ENCODE data around the gene AACS.
"Not testable (repeated sequence)": the region's sequence is repeated elsewhere in the genome, so short reads cannot be mapped to it uniquely, and the experiment has no call there.

Gene AACS

DNA sequence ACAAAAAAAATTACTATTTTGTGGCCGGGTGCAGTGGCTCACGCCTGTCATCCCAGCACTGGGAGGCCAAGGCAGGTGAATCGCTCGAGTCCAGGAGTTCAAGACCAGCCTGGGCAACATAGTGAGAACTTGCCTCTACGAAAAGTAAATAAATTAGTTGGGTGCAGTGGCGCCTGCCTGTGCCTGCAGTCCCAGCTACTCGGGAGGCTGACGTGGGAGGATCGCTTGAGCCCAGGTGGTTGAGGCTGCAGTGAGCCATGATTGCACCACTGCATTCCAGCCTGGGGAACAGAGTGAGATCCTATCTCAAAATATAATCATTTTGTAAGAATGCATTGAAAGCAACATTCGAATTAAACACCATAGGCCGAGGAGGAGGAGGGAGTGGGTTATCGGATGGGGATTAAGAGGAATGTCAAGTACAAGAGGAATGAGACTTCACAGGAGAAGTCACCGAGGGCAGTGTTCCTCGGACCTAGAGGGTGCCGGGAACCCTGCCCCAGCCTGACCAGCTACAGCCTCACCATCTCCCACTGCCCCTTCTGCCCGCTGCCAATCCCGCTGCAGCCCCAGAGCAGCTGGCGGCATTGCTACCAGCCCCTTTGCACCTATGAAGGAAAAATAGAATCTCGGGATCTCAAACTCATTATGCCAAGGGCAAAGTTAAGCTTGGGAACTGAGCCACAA lies 32.6 kb upstream of the AACS start:
- Histone ChIP-seq H3K4me1 (ENCODE audit: control insufficient read depth, insufficient read depth, low read length) (no peaks in the 10 kb centered on the region), H3K36me3 (ENCODE audit: control insufficient read depth, insufficient read depth, low read length) (no peaks in the 10 kb centered on the region), H3K27ac (ENCODE audit: low read depth, low read length) (no peak overlapping the region), H3K27me3 (ENCODE audit: control insufficient read depth, insufficient read depth, low read length) (no peaks in the 10 kb centered on the region), H3K9ac (ENCODE audit: low read length) (no peak overlapping the region), H3K4me3 (ENCODE audit: low read length) (no peak overlapping the region)

DNA sequence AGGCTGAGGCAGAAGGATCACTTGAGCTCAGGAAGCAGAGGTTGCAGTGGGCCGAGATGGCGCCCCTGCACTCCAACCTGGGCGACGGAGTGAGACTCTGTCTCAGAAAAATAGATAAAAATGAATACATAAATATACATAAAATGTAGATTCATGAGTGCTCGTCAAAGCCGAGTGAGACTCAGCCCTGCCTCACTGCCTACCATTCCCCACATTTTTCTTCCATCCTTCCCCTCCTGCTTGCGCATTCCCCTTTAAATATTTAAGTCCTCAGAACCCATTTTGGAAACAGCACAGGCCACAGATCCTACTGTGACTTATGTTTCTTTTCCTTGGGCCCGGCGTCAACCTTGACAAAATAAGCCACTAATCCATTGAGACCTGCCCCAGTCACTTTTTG lies 31.9 kb upstream of the AACS start:
- H3K27ac ChIP-seq (ENCODE audit: low read depth, low read length): no peak overlapping the region

DNA sequence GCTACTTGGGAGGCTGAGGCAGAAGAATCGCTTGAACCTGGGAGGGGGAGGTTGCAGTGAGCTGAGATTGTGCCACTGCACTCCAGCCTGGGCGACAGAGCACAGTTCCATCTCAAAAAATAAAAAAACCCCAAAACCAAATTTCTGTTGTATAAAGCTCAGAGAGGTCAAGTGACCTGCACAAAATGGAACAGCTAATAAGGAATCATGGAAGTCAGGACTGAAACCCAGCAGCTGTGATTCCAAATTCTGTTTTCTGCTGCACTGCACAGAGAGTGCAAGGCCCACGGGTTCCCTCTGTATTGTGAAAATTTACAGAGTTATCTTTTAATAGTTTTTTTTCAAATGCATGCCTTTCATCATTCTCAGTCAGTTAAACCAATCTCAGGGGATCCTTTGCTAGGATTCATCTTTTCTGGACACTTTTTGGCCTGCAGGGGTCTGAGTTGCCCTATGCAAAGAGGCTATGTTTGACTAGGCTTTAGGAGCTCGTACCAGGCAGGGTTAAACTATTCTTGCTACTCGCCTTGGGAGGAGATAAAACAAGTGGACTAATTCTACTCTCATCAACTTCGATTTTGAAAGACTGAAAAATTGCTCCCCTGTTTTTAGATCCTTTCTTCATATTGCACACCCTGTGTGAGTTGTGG lies 26.1 kb upstream of the AACS start:
- no peak overlapping the region for H3K4me3 ChIP-seq (ENCODE audit: low read length)
- no peak overlapping the region for H3K9ac ChIP-seq (ENCODE audit: low read length)
- no peaks in the 10 kb centered on the region for H3K4me1 ChIP-seq (ENCODE audit: control insufficient read depth, insufficient read depth, low read length)
- H3K27me3 ChIP-seq (ENCODE audit: control insufficient read depth, insufficient read depth, low read length): no peaks in the 10 kb centered on the region
- H3K27ac ChIP-seq (ENCODE audit: low read depth, low read length): no peak overlapping the region
- H3K36me3 ChIP-seq (ENCODE audit: control insufficient read depth, insufficient read depth, low read length): no peaks in the 10 kb centered on the region

More for the DNA sequence above, 31.9 kb upstream of the AACS start:
- no peaks in the 10 kb centered on the region for H3K27me3 ChIP-seq (ENCODE audit: control insufficient read depth, insufficient read depth, low read length)
- H3K4me3 ChIP-seq (ENCODE audit: low read length): no peak overlapping the region
- H3K9ac ChIP-seq (ENCODE audit: low read length): no peak overlapping the region
- H3K36me3 ChIP-seq (ENCODE audit: control insufficient read depth, insufficient read depth, low read length): no peaks in the 10 kb centered on the region
- no peaks in the 10 kb centered on the region for H3K4me1 ChIP-seq (ENCODE audit: control insufficient read depth, insufficient read depth, low read length)

DNA sequence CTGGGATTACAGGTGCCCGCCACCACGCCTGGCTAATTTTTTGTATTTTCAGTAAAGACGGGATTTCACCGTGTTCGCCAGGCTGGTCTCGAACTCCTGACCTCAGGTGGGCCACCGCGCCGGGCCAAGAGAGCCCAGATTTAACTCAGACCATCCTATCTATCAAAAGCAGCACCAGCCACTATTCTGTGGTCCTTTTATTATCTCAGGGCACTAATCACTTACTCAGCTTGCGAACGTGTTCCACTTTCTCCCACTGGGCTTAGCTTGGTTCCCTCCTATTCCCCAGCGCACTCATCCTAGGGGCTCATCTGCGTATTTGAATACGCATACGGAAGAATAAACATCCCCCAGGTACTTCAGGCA lies 16.2 kb upstream of the AACS start:
- Histone ChIP-seq H3K27ac (ENCODE audit: low read depth, low read length) (no peak overlapping the region), H3K27me3 (ENCODE audit: control insufficient read depth, insufficient read depth, low read length) (no peaks in the 10 kb centered on the region), H3K4me1 (ENCODE audit: control insufficient read depth, insufficient read depth, low read length) (no peaks in the 10 kb centered on the region), H3K9ac (ENCODE audit: low read length) (no peak overlapping the region), H3K36me3 (ENCODE audit: control insufficient read depth, insufficient read depth, low read length) (no peaks in the 10 kb centered on the region), H3K4me3 (ENCODE audit: low read length) (peak overlapping the region; percentile 73)

DNA sequence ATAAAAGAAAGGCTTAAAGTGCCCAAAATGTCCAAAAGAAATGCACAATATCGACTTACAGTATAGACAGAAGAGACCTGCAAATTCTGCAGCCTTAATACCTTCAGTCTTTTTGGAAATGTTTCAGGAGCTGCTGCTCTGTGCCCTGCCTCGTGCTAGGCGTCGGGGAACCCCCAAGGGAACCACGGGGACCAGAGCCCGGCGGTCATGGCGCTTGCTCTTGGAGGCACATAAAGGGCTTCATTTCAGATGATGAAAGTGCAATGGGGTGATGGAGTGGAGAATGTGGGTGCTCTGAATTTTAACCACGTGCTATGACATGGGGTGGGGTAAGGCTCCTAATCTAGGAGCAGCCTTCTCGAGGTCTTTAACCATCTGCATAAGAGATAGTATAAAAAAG lies 14.8 kb upstream of the AACS start:
- H3K27me3 ChIP-seq (ENCODE audit: control insufficient read depth, insufficient read depth, low read length): no peaks in the 10 kb centered on the region
- no peak overlapping the region for H3K27ac ChIP-seq (ENCODE audit: low read depth, low read length)
- no peaks in the 10 kb centered on the region for H3K4me1 ChIP-seq (ENCODE audit: control insufficient read depth, insufficient read depth, low read length)
- no peak overlapping the region for H3K4me3 ChIP-seq (ENCODE audit: low read length)
- no peaks in the 10 kb centered on the region for H3K36me3 ChIP-seq (ENCODE audit: control insufficient read depth, insufficient read depth, low read length)
- H3K9ac ChIP-seq (ENCODE audit: low read length): no peak overlapping the region

DNA sequence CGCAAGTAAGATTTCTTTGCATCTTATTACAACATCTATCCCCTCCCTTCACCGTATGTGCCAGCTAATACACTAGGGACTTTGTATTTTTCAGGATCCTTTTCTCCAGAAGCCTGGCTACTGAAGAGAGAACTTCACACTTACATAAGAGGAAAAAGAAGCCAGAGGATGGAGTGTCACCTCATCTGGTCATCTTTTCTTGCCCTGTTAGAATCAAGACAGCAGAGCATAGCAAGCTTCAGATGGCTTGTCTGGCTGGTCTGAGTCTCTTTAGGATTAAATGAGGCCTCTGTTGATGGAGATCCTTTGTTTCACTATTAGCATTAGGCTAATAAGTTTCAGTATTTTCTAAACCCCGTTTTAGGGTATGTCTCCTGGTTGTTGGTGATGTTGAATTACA lies 14.4 kb upstream of the AACS start:
- no peaks in the 10 kb centered on the region for H3K4me1 ChIP-seq (ENCODE audit: control insufficient read depth, insufficient read depth, low read length)
- no peak overlapping the region for H3K27ac ChIP-seq (ENCODE audit: low read depth, low read length)
- H3K4me3 ChIP-seq (ENCODE audit: low read length): no peak overlapping the region
- no peaks in the 10 kb centered on the region for H3K36me3 ChIP-seq (ENCODE audit: control insufficient read depth, insufficient read depth, low read length)
- no peak overlapping the region for H3K9ac ChIP-seq (ENCODE audit: low read length)
- H3K27me3 ChIP-seq (ENCODE audit: control insufficient read depth, insufficient read depth, low read length): no peaks in the 10 kb centered on the region

DNA sequence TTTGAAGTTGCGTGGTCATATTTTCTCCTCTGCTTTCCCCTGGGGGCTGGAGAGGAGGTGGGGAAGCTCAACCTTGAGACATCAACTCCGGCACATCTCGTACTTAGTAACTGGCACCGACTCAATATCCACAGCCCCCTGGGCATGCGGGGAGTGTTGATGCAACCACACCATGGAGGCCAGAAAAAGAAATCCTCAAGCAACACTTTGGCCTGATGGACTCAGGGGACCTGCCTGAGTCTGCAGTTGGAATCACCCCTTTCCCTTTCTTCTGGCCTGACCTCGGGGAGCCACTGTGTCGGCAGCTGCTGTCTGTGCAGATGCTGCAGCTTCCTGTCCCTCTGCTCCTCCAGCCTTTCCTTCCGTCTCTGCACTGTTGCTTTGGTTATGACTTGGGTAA lies 11.4 kb upstream of the AACS start:
- Histone ChIP-seq H3K36me3 (ENCODE audit: control insufficient read depth, insufficient read depth, low read length) (no peaks in the 10 kb centered on the region), H3K4me1 (ENCODE audit: control insufficient read depth, insufficient read depth, low read length) (no peaks in the 10 kb centered on the region), H3K27ac (ENCODE audit: low read depth, low read length) (no peak overlapping the region), H3K4me3 (ENCODE audit: low read length) (no peak overlapping the region), H3K9ac (ENCODE audit: low read length) (no peak overlapping the region), H3K27me3 (ENCODE audit: control insufficient read depth, insufficient read depth, low read length) (no peaks in the 10 kb centered on the region)

DNA sequence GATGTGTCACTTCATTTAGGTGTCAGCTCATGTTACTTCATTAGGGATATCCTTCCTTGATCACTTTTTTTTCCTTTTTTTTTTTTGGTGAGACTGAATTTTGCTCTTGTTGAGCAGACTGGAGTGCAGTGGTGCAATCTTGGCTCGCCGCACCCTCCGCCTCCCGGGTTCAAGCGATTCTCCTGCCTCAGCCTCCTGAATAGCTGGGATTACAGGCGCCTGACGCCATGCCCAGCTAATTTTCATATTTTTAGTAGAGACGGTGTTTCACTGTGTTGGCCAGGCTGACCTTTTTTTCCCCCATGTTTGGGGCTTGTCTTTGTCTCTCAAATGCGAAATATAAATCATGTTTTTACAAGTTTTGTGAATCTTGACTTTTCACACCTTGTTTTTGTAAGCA lies 9.6 kb upstream of the AACS start:
- H3K4me3 ChIP-seq (ENCODE audit: low read length): no peak overlapping the region
- H3K27me3 ChIP-seq (ENCODE audit: control insufficient read depth, insufficient read depth, low read length): no peaks in the 10 kb centered on the region
- no peaks in the 10 kb centered on the region for H3K4me1 ChIP-seq (ENCODE audit: control insufficient read depth, insufficient read depth, low read length)
- H3K27ac ChIP-seq (ENCODE audit: low read depth, low read length): no peak overlapping the region
- no peaks in the 10 kb centered on the region for H3K36me3 ChIP-seq (ENCODE audit: control insufficient read depth, insufficient read depth, low read length)
- no peak overlapping the region for H3K9ac ChIP-seq (ENCODE audit: low read length)

DNA sequence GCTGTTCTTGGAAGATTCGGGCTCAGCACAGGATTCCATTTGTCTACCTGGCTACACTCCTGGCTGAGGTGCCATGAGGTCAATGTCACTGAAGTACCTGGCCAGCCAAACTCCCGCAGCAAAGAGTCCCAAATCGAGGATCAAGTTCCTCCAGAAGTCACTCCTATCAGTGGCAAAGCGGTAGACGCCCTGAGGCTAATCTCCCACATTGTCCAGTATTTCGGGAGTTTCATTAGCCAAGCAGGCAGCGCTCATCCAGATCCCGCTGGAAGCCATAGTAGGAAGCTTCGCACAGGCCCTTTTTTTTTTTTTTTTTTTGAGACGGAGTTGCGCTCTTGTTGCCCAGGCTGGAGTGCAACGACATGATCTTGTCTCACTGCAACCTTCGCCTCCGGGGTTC lies 8.9 kb upstream of the AACS start:
- Histone ChIP-seq H3K27ac (ENCODE audit: low read depth, low read length) (no peak overlapping the region), H3K9ac (ENCODE audit: low read length) (no peak overlapping the region), H3K4me1 (ENCODE audit: control insufficient read depth, insufficient read depth, low read length) (no peaks in the 10 kb centered on the region), H3K4me3 (ENCODE audit: low read length) (no peak overlapping the region), H3K36me3 (ENCODE audit: control insufficient read depth, insufficient read depth, low read length) (no peaks in the 10 kb centered on the region), H3K27me3 (ENCODE audit: control insufficient read depth, insufficient read depth, low read length) (no peaks in the 10 kb centered on the region)

DNA sequence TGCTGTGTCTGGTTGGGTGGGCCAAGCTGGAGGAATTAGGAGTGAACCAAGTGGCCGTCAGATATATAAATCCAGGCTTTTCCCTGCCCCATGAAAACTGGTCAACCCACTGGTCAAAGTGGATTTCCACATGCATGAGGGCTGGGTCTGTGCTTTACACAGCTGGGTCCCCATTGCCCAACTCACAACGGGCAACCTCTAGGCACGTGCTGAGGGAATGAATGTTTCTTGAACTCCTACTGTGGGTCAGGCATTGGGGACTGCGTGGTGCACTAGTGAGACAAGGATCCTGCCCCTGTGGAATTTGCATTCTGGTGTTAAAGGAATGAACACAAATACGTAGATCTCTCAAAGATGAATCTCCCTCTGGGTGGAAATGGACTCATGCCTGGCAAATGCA lies 7.5 kb upstream of the AACS start:
- H3K4me3 ChIP-seq (ENCODE audit: low read length): no peak overlapping the region
- no peak overlapping the region for H3K27ac ChIP-seq (ENCODE audit: low read depth, low read length)
- no peaks in the 10 kb centered on the region for H3K4me1 ChIP-seq (ENCODE audit: control insufficient read depth, insufficient read depth, low read length)
- no peaks in the 10 kb centered on the region for H3K36me3 ChIP-seq (ENCODE audit: control insufficient read depth, insufficient read depth, low read length)
- H3K27me3 ChIP-seq (ENCODE audit: control insufficient read depth, insufficient read depth, low read length): no peaks in the 10 kb centered on the region
- H3K9ac ChIP-seq (ENCODE audit: low read length): no peak overlapping the region

DNA sequence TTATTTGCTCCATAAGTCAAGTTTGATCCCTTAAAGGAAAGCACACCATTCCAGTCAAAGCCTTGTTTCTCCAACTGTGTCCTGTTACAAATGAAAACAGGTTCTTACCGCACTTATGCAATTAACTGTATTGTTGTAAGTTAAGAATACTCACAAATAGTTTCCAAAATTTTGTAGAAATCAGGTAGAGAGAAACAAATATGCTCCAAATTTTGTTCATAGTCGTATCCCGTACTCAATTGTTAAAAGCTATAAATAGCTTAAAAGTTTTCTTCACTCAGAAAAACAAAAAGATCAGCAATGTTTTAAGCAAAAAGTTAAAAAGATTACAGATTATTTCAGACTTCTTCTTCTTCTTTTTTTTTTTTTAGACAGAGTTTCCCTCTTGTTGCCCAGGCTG lies 4.0 kb upstream of the AACS start:
- H3K4me1 ChIP-seq (ENCODE audit: control insufficient read depth, insufficient read depth, low read length): peaks cover 7% of the 10 kb centered on the region
- H3K36me3 ChIP-seq (ENCODE audit: control insufficient read depth, insufficient read depth, low read length): no peaks in the 10 kb centered on the region
- H3K27ac ChIP-seq (ENCODE audit: low read depth, low read length): no peak overlapping the region
- no peak overlapping the region for H3K4me3 ChIP-seq (ENCODE audit: low read length)
- H3K9ac ChIP-seq (ENCODE audit: low read length): no peak overlapping the region
- H3K27me3 ChIP-seq (ENCODE audit: control insufficient read depth, insufficient read depth, low read length): no peaks in the 10 kb centered on the region

DNA sequence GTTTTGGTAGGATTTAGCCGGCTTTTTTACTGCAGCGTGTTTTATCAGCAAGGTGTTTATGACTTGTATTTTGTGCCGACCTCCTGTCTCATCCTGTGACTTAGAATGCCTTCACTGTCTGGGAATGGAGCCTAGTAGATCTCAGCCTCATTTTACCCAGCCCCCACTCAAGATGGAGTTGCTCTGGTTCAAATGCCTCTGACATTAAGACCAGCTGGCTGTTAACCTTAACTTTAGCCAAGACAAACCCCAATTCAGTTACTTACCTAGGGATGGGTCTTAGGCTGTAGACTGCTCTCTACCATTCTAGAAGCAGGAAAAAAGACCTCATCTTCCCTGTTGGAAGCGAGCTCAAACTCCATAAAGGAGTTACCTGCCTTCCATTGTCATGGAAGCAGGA lies 1.7 kb upstream of the AACS start:
- H3K27ac ChIP-seq (ENCODE audit: low read depth, low read length); H3K4me3 ChIP-seq (ENCODE audit: low read length); H3K4me1 ChIP-seq (ENCODE audit: control insufficient read depth, insufficient read depth, low read length); H3K36me3 ChIP-seq (ENCODE audit: control insufficient read depth, insufficient read depth, low read length); H3K9ac ChIP-seq (ENCODE audit: low read length); H3K27me3 ChIP-seq (ENCODE audit: control insufficient read depth, insufficient read depth, low read length): not testable (repeated sequence)

DNA sequence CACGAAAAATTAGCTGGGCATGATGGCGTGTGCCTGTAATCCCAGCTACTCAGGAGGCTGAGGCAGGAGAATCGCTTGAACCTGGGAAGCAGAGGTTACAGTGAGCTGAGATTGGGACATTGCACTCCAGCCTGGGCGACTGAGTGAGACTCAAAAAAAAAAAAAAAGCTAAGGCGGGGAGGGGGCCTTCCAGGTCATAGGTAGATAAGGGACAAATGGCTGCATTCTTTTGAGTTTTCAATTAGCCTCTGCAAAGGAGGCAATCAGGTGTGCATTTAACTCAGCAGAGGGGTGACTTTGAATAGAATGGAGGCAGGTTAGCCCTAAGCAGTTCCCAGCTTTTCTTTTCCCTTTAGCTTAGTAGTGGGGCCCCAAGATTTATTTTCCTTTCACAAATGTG lies 743 bp upstream of the AACS start:
- Histone ChIP-seq H3K27ac (ENCODE audit: low read depth, low read length) (no peak overlapping the region), H3K4me3 (ENCODE audit: low read length) (peak overlapping the region; percentile 64), H3K9ac (ENCODE audit: low read length) (no peak overlapping the region), H3K4me1 (ENCODE audit: control insufficient read depth, insufficient read depth, low read length) (peaks cover 7% of the 10 kb centered on the region), H3K36me3 (ENCODE audit: control insufficient read depth, insufficient read depth, low read length) (no peaks in the 10 kb centered on the region), H3K27me3 (ENCODE audit: control insufficient read depth, insufficient read depth, low read length) (no peaks in the 10 kb centered on the region)

Data from rectal smooth muscle tissue (tissue), 1 donor.